ENCODE measurements around the gene ZNF778. TPM values are rescaled to one million over a fixed set of nuclear protein-coding genes. Genes with fewer than 3 reads are reported as not detected.
"Not testable (repeated sequence)": the region's sequence is repeated elsewhere in the genome, so short reads cannot be mapped to it uniquely, and the experiment has no call there.

Gene ZNF778
- total RNA-seq, 2 experiments from 2014 or later = 6.6 to 6.8 TPM

GRCh38 chr16:89186593-89187031 is 30.9 kb upstream of the ZNF778 start:
- H3K4me3 Mint-ChIP-seq; DNase-seq; H3K4me1 Mint-ChIP-seq; H3K27ac Mint-ChIP-seq; H3K27me3 Mint-ChIP-seq; POLR2A ChIA-PET; H3K36me3 Mint-ChIP-seq (ENCODE audit: low read depth); CTCF ChIA-PET; H3K9me3 Mint-ChIP-seq: not testable (repeated sequence)

DNA sequence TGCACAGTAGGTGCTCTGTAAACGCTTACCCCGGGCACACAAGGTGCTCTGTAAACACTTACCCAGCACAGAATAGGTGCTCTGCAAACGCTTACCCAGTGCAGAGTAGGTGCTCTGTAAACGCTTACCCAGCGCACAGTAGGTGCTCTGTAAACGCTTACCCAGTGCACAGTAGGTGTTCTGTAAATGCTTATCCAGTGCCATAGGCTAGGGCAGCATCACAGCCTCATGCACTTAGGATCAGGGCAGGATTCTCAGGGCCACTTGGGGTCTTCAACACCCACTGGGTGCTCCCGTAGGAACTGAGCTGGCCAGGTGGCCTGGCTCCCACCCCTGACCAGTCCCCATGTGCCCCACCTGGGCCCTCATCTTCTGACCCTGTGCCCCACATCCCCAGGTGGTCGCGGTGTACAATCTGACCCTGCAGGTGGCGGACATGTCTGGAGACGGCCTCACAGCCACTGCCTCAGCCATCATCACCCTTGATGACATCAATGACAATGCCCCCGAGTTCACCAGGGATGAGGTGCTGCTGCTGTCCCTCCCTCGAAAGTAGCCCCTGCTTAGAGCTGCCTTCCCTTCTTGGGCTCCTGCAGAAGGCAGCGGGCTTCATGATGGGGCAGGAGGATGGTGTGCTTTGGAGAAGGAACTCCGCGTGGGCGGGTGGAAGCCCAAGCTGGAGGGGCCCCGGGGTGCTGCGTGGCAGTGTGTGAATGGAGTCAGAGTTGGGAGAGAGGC is 30.3 kb upstream of the ZNF778 start:
- CTCF ChIA-PET = no interaction called here
- DNase-seq = peak; percentile 44
- no peak overlapping the region for H3K27ac Mint-ChIP-seq
- H3K9me3 Mint-ChIP-seq = no peaks in the 10 kb centered on the region
- no peak overlapping the region for H3K4me3 Mint-ChIP-seq
- H3K27me3 Mint-ChIP-seq = peaks cover 3% of the 10 kb centered on the region
- no peaks in the 10 kb centered on the region for H3K4me1 Mint-ChIP-seq
- H3K36me3 Mint-ChIP-seq (ENCODE audit: low read depth) = no peaks in the 10 kb centered on the region
- POLR2A ChIA-PET = no interaction called here

- no peak for DNase-seq
- Mint-ChIP-seq H3K4me1 (no peaks in the 10 kb centered on the region), H3K27me3 (peaks cover 3% of the 10 kb centered on the region), H3K36me3 (ENCODE audit: low read depth) (no peaks in the 10 kb centered on the region), H3K27ac (no peak overlapping the region), H3K9me3 (no peaks in the 10 kb centered on the region), H3K4me3 (no peak overlapping the region)
- ChIA-PET POLR2A (no interaction called here), CTCF (no interaction called here)
These were observed 29.6 kb upstream of the ZNF778 start for GRCh38 chr16:89187770-89188392.

DNA sequence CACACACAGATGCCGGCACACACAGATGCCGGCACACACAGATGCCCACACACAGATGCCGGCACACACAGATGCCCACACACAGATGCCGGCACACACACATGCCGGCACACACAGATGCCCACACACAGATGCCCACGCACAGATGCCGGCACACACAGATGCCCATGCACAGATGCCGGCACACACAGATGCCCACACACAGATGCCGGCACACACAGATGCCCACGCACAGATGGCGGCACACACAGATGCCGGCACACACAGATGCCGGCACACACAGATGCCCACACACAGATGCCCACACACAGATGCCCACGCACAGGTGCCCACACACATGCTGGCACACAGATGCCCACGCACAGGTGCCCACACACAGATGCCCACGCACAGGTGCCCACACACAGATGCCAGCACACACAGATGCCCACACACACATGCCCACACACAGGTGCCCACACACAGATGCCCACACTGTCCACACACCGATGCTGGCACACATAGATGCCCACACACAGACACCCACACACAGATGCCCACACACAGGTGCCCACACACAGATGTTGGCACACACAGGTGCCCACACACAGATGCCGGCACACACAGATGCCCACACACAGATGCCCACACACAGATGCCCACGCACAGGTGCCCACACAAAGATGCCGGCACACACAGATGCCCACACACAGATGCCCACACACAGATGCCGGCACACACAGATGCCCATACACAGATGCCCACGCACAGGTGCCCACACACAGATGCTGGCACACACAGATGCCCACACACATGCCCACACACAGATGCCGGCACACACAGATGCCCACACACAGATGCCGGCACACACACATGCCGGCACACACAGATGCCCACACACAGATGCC is 28.8 kb upstream of the ZNF778 start:
- H3K36me3 Mint-ChIP-seq (ENCODE audit: low read depth); H3K4me1 Mint-ChIP-seq; H3K9me3 Mint-ChIP-seq; DNase-seq; POLR2A ChIA-PET; H3K27me3 Mint-ChIP-seq; CTCF ChIA-PET; H3K4me3 Mint-ChIP-seq; H3K27ac Mint-ChIP-seq: not testable (repeated sequence)

DNA sequence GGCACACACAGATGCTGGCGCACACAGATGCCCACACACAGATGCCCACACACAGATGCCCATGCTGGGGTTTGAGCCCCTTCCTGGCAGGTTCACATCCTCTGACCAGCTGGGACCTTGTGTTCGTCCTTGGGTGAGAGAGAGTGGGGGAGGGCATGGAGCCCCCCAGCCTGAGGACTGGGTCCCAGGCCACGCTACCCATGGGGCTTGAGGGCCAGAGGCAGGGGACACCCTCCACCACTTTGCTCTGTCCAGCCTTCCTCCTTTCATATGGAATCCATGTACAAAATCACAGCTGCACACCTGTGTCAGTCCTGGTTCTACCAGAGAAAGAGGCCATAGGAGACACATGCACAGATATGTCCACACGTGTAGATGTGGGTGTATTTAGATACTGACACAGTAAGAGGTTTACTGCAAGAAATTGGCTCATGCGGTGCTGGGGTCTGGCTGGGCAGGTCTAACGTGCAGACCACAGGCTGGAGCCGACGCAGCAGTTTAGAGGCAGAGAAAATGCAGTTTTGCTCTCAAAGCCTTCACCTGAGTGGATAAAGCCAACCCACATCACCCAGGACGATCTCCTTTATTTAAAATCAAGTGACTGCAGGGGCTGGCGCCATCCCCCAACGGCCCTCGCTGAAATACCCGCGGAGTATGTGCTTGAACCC is 28.0 kb upstream of the ZNF778 start:
- CTCF ChIA-PET = no interaction called here
- no peak overlapping the region for H3K4me3 Mint-ChIP-seq
- H3K27ac Mint-ChIP-seq = no peak overlapping the region
- DNase-seq = no peak
- H3K4me1 Mint-ChIP-seq = no peaks in the 10 kb centered on the region
- no peaks in the 10 kb centered on the region for H3K9me3 Mint-ChIP-seq
- H3K36me3 Mint-ChIP-seq (ENCODE audit: low read depth) = no peaks in the 10 kb centered on the region
- POLR2A ChIA-PET = no interaction called here
- peaks cover 3% of the 10 kb centered on the region for H3K27me3 Mint-ChIP-seq

DNA sequence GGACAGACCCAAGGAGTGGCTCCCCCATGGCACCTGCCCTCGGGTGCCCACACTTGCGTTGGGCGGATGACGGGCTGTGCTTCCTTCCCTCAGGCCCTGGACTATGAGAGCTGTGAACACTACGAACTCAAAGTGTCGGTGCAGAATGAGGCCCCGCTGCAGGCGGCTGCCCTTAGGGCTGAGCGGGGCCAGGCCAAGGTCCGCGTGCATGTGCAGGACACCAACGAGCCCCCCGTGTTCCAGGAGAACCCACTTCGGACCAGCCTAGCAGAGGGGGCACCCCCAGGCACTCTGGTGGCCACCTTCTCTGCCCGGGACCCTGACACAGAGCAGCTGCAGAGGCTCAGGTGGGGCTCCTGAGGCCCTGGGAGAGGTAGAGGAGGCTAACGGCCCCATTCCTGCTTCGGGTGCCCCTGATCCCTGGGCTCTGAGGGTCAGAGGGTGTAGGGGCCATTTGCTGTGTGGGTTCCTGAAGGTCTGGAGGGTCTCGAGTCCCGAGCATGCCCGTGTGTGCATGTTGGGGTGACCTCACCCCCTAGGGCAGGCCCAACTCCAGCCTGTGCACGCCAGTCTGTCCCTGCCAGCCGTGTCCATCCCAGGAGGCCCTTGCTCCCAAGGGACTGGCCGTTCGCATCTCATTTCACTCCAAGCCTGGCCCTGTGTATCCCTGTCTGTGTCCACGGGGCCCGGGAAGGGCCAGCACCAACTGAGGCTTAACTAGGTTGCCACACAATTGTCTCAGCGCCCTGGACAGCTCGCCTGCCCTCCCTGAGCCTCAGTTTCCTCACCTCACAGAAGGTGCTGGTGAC is 27.1 kb upstream of the ZNF778 start:
- Mint-ChIP-seq H3K4me3 (no peak overlapping the region), H3K36me3 (ENCODE audit: low read depth) (no peaks in the 10 kb centered on the region), H3K9me3 (no peaks in the 10 kb centered on the region), H3K27me3 (peaks cover 3% of the 10 kb centered on the region), H3K4me1 (no peaks in the 10 kb centered on the region), H3K27ac (no peak overlapping the region)
- POLR2A ChIA-PET = no interaction called here
- DNase-seq = no peak
- CTCF ChIA-PET = no interaction called here

GRCh38 chr16:89191033-89191900 is 26.2 kb upstream of the ZNF778 start:
- ChIA-PET CTCF (no interaction called here), POLR2A (no interaction called here)
- no peaks in the 10 kb centered on the region for H3K36me3 Mint-ChIP-seq (ENCODE audit: low read depth)
- H3K4me3 Mint-ChIP-seq = no peak overlapping the region
- no peak overlapping the region for H3K27ac Mint-ChIP-seq
- no peak for DNase-seq
- no peaks in the 10 kb centered on the region for H3K4me1 Mint-ChIP-seq
- H3K9me3 Mint-ChIP-seq = no peaks in the 10 kb centered on the region
- H3K27me3 Mint-ChIP-seq = peaks cover 3% of the 10 kb centered on the region

GRCh38 chr16:89191901-89192185 is 25.7 kb upstream of the ZNF778 start:
- Mint-ChIP-seq H3K4me1 (no peaks in the 10 kb centered on the region), H3K4me3 (no peak overlapping the region), H3K36me3 (ENCODE audit: low read depth) (no peaks in the 10 kb centered on the region), H3K27ac (no peak overlapping the region), H3K27me3 (peaks cover 3% of the 10 kb centered on the region), H3K9me3 (no peaks in the 10 kb centered on the region)
- no peak for DNase-seq
- CTCF ChIA-PET = no interaction called here
- POLR2A ChIA-PET = no interaction called here

GRCh38 chr16:89192186-89192955 is 25.1 kb upstream of the ZNF778 start:
- DNase-seq = peak; percentile 71
- not testable (repeated sequence) for H3K9me3 Mint-ChIP-seq; H3K27me3 Mint-ChIP-seq; H3K36me3 Mint-ChIP-seq (ENCODE audit: low read depth); H3K4me1 Mint-ChIP-seq; H3K4me3 Mint-ChIP-seq; H3K27ac Mint-ChIP-seq
- POLR2A ChIA-PET = interaction anchor here (0.9 kb wide), 1 partner anchor 48 kb away, joined by 3 read pairs; no protein-coding TSS in a partner anchor
- CTCF ChIA-PET = interaction anchor here (0.6 kb wide), 1 partner anchor 123 kb away, joined by 3 read pairs; no protein-coding TSS in a partner anchor

GRCh38 chr16:89192956-89193575 is 24.4 kb upstream of the ZNF778 start:
- no peaks in the 10 kb centered on the region for H3K4me1 Mint-ChIP-seq
- CTCF ChIA-PET = no interaction called here
- H3K4me3 Mint-ChIP-seq = no peak overlapping the region
- H3K36me3 Mint-ChIP-seq (ENCODE audit: low read depth) = no peaks in the 10 kb centered on the region
- peaks cover 3% of the 10 kb centered on the region for H3K27me3 Mint-ChIP-seq
- POLR2A ChIA-PET = interaction anchor here (0.9 kb wide), 1 partner anchor 48 kb away, joined by 3 read pairs; no protein-coding TSS in a partner anchor
- DNase-seq = peak; percentile 48
- no peaks in the 10 kb centered on the region for H3K9me3 Mint-ChIP-seq
- H3K27ac Mint-ChIP-seq = no peak overlapping the region

DNA sequence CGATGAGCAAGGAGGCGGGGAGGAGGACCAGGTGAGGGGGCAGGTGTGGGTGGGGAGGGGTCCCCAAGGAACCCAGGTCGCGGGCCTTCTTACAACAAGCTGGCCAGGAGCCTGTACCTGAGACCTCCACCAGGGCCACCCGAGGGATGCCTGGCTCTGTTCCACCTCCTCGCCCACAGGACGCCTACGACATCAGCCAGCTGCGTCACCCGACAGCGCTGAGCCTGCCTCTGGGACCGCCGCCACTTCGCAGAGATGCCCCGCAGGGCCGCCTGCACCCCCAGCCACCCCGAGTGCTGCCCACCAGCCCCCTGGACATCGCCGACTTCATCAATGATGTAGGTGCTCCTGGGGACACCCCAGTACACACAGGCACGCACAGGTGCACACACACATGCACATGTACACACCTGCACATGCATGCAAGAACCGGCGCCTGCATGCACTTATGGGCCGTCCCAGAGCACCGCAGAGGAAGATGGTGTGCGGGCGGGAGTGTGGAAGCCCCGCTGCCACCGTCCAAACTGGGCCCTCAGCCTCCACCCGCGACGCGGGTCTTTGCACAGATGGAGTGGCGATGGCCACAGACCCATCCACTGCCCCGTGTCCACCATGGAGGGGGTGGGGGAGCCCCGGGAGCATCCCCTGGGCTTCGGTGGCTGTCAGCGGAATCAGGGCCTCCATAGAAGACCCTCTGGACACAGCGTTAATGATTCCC is 23.8 kb upstream of the ZNF778 start:
- no peak overlapping the region for H3K4me3 Mint-ChIP-seq
- no peaks in the 10 kb centered on the region for H3K4me1 Mint-ChIP-seq
- no peak for DNase-seq
- H3K27ac Mint-ChIP-seq = no peak overlapping the region
- CTCF ChIA-PET = no interaction called here
- H3K36me3 Mint-ChIP-seq (ENCODE audit: low read depth) = no peaks in the 10 kb centered on the region
- no peaks in the 10 kb centered on the region for H3K9me3 Mint-ChIP-seq
- peaks cover 3% of the 10 kb centered on the region for H3K27me3 Mint-ChIP-seq
- POLR2A ChIA-PET = no interaction called here
